ENCODE data around the gene SH2D7.
A peak's percentile ranks its signal among the peaks of the same experiment; 100 is the strongest.

SH2D7 gene
- long read RNA-seq = 0 reads

DNA sequence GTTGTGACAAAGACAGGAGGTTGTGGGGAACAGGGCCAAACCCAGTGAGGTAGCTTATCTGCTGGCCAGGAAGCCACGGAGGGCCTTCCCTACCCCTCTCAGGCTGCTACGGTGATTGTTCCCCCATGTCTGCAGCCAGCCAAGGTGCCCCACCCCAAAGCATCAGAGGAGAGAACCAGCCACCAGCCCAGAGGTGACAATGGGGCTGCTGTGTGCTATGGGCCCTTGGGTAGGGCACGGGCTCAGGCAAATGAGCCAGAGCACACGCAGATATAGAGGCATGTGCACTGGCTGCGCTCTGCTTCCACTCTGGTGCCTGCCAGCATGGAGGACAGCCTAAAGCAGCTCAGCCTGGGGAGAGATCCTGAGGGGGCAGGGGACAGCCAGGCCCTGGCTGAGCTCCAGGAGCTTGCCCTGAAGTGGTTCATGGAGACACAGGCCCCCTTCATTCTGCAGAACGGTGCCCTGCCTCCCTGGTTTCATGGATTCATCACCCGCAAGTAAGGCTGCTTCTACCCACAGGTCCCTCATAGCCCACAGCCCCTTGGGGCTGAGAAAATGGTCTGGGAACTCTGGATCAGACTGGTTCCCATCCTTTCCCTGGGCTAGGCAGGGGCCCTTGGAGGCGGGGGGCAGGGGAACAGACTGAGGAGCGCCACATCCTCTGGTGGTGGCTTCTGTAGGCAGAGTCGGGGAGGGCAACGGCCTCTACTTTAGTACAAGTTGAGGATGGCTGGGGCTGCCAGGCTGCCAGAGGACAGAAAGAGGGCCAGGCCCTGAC is at the start of gene SH2D7:
Gene SH2D7, plus strand, starts transcription at position 301 of the 781 bp plus-strand sequence. Its CDS starts 24 bp downstream, at position 325.
- DNase-seq (ENCODE audit: low read depth in 1 of 2, low spot score in 1 of 2) = no peak
- no peak within 1 kb of the TSS for H3K27ac ChIP-seq (replicated peaks)
- no peak for TF ChIP-seq CTCF (IDR thresholded peaks at IDR 0.05; ENCODE audit: insufficient read depth, low read length)
- TF ChIP-seq, protein P1, sequence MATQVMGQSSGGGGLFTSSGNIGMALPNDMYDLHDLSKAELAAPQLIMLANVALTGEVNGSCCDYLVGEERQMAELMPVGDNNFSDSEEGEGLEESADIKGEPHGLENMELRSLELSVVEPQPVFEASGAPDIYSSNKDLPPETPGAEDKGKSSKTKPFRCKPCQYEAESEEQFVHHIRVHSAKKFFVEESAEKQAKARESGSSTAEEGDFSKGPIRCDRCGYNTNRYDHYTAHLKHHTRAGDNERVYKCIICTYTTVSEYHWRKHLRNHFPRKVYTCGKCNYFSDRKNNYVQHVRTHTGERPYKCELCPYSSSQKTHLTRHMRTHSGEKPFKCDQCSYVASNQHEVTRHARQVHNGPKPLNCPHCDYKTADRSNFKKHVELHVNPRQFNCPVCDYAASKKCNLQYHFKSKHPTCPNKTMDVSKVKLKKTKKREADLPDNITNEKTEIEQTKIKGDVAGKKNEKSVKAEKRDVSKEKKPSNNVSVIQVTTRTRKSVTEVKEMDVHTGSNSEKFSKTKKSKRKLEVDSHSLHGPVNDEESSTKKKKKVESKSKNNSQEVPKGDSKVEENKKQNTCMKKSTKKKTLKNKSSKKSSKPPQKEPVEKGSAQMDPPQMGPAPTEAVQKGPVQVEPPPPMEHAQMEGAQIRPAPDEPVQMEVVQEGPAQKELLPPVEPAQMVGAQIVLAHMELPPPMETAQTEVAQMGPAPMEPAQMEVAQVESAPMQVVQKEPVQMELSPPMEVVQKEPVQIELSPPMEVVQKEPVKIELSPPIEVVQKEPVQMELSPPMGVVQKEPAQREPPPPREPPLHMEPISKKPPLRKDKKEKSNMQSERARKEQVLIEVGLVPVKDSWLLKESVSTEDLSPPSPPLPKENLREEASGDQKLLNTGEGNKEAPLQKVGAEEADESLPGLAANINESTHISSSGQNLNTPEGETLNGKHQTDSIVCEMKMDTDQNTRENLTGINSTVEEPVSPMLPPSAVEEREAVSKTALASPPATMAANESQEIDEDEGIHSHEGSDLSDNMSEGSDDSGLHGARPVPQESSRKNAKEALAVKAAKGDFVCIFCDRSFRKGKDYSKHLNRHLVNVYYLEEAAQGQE (IDR thresholded peaks at IDR 0.05; ENCODE audit: insufficient replicate concordance, low read depth) = no peak
- TF ChIP-seq GABPA (IDR thresholded peaks at IDR 0.05; ENCODE audit: low read depth) = no peak
- no peak for TF ChIP-seq POLR2AphosphoS5 (IDR thresholded peaks at IDR 0.05; ENCODE audit: low read depth)
- TF ChIP-seq SPI1 (IDR thresholded peaks at IDR 0.05; ENCODE audit: borderline replicate concordance, low read depth) = no peak
- no peak within 1 kb of the TSS for H3K4me3 ChIP-seq (replicated peaks; ENCODE audit: insufficient read depth, low read length)
- no peaks in the 10 kb centered on the region for H3K27me3 ChIP-seq (ENCODE audit: insufficient read depth, poor library complexity, severe bottlenecking)

DNA sequence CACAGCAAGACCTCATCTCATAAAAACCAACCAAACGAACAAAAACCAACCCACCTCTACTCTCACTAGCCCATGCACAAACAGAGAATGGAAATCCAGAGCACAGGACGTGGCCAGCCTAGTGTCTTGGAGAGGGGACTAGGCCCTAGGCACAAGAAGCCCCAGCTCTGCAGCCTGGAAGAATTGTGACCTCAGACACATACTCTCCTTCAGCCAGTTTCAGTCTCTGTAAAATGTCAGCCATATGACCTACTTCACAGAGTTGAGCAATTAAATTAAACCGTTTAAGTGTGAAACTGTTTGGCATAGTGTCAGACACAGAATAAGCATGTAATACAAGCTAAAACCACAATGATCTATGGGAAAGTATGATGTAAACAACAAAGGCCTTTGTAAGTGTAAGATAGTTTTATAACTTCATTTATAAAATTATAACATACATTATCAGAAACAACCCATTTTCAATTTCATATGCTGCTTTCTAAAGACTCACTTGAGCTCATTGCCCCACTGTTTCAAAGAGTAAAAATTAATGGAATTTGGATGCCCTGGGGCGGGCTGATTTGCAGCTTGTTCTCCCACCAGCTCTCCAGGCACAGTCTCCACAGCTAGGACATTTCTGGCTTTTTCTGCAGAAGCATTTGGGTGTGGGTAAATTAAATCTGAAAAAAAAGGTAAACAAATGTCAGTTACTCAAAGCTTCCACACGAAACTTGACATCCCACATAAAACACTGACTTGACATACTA is 47.8 kb upstream of the SH2D7 start:
- TF ChIP-seq SPI1 (IDR thresholded peaks at IDR 0.05; ENCODE audit: borderline replicate concordance, low read depth) = no peak
- TF ChIP-seq POLR2AphosphoS5 (IDR thresholded peaks at IDR 0.05; ENCODE audit: low read depth) = peak; percentile 17; the same call in 1 of the 2 replicates
- TF ChIP-seq, protein P1 (IDR thresholded peaks at IDR 0.05; ENCODE audit: insufficient replicate concordance, low read depth) = no peak
- no peak overlapping the region for H3K4me3 ChIP-seq (replicated peaks; ENCODE audit: insufficient read depth, low read length)
- peak overlapping the region; percentile 86 for H3K27ac ChIP-seq (replicated peaks)
- DNase-seq (ENCODE audit: low read depth in 1 of 2, low spot score in 1 of 2) = peak; percentile 60 to 77
- no peaks in the 10 kb centered on the region for H3K27me3 ChIP-seq (ENCODE audit: insufficient read depth, poor library complexity, severe bottlenecking)

DNA sequence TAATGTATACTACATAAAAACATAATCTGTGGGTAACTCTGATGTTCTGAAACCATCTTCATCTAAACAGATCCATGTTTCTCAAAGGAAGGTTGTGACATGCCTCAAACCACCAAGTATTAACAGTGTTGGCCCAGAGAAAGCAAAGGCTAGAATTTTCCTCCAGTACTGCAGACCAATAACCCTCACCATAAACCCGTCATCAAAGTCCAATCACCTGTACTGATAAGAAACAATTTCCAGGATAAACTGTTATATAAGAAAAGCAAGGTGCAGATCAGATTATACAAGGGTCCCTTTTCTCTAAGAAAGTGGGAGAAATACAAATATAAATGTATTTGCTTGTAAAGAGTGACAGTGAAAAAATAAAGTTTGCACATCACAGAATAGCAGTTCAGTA is 47.2 kb upstream of the SH2D7 start:
- no peak for DNase-seq (ENCODE audit: low read depth in 1 of 2, low spot score in 1 of 2)

More for the DNA sequence above, 47.2 kb upstream of the SH2D7 start:
- Histone ChIP-seq H3K27ac (replicated peaks) (peak overlapping the region; percentile 86), H3K27me3 (ENCODE audit: insufficient read depth, poor library complexity, severe bottlenecking) (no peaks in the 10 kb centered on the region), H3K4me3 (replicated peaks; ENCODE audit: insufficient read depth, low read length) (no peak overlapping the region)
- TF ChIP-seq GABPA (IDR thresholded peaks at IDR 0.05; ENCODE audit: low read depth) (no peak), POLR2AphosphoS5 (IDR thresholded peaks at IDR 0.05; ENCODE audit: low read depth) (no peak), SPI1 (IDR thresholded peaks at IDR 0.05; ENCODE audit: borderline replicate concordance, low read depth) (no peak), CTCF (IDR thresholded peaks at IDR 0.05; ENCODE audit: insufficient read depth, low read length) (no peak)
- TF ChIP-seq, protein P1 (IDR thresholded peaks at IDR 0.05; ENCODE audit: insufficient replicate concordance, low read depth) = no peak

Data from HL-60 (cell line).